HCT116 (cell line): ENCODE results near the gene EIF4G3. TPM values are rescaled to one million over a fixed set of nuclear protein-coding genes. Genes with fewer than 3 reads are reported as not detected.

ENCODE experiments used
- ATAC-seq: fragments of 200-7000 bp; cut with Tn5 transposase; 2 replicates; pipeline ENCODE4 v1.9.1; 2020; ENCODE audit warnings: mild to moderate bottlenecking, moderate library complexity
- BruUV-seq: library from RNA; stranded (reverse); fragments of 400-500 nt; replicated peaks from 2 replicates; lab custom pipeline; 2021; lab: Mats Ljungman, UMichigan
- CTCF ChIA-PET: fragments of 300-600 bp; sonication (Branson Sonifier 250); formaldehyde crosslinking; loops from one replicate; lab custom pipeline; 2021; ENCODE audit warnings: antibody characterized with exemption; lab: Charles Lee
- POLR2A ChIA-PET: fragments of 300-600, 350-600 bp; sonication (Branson Sonifier 250); formaldehyde crosslinking; loops from one replicate; lab custom pipeline; 2021; ENCODE audit warnings: antibody characterized with exemption; lab: Charles Lee
- RAD21 ChIA-PET, 2 experiments: fragments of 300-600 bp; sonication (Branson Sonifier 250); formaldehyde crosslinking; loops; one replicate each; lab custom pipeline; 2023; ENCODE audit warnings: low total read pairs in 2 of 2; ENCODE audit not compliant: uncharacterized antibody in 2 of 2, unreplicated experiment in 2 of 2, low non-redundant PET in 1 of 2; lab: Charles Lee
- DNase-seq: peaks from one replicate; pipeline ENCODE4 v3.0.0-alpha.2; 2010; ENCODE audit warnings: low read depth, low spot score
- H2AFZ ChIP-seq: fragments of 200-600 bp; shearing (Covaris generic), sonication (generic); 2 replicates; pipeline ENCODE4 v1.6.1; 2017; ENCODE audit warnings: low read depth, mixed run types, mixed read lengths, antibody characterized with exemption, low read length; ENCODE audit not compliant: poor library complexity, severe bottlenecking
- H3K27ac ChIP-seq: 2 replicates; pipeline ENCODE4 v1.5.1; 2012; ENCODE audit warnings: low read depth, low read length
- H3K27me3 ChIP-seq: fragments of 200-600 bp; sonication (generic); 2 replicates; pipeline ENCODE4 v1.6.1; 2016; ENCODE audit warnings: mixed run types, low read length, mixed read lengths; ENCODE audit not compliant: insufficient read depth
- H3K36me3 ChIP-seq, 2 experiments: fragments of 200-500 bp in 1 of 2; fragments of 200-600 bp in 1 of 2; sonication (Bioruptor generic) in 1 of 2; sonication (generic) in 1 of 2; 2 replicates each; pipeline versions ENCODE4 v1.5.1 to v1.6.1; 2014 to 2016; ENCODE audit warnings: low read length in 2 of 2, inconsistent platforms in 1 of 2, mixed read lengths in 1 of 2, mixed run types in 1 of 2; ENCODE audit not compliant: insufficient read depth in 2 of 2, control insufficient read depth in 1 of 2
- H3K4me1 ChIP-seq, 2 experiments: fragments of 200-600 bp in 1 of 2; sonication (generic) in 1 of 2; 2 replicates each; pipeline versions ENCODE4 v1.5.1 to v1.6.1; 2012 to 2017; ENCODE audit warnings: low read length in 2 of 2, inconsistent platforms in 1 of 2, mild to moderate bottlenecking in 1 of 2, mixed read lengths in 1 of 2, mixed run types in 1 of 2, moderate library complexity in 1 of 2; ENCODE audit not compliant: insufficient read depth in 2 of 2, control insufficient read depth in 1 of 2
- H3K4me2 ChIP-seq: fragments of 200-600 bp; sonication (generic); 2 replicates; pipeline ENCODE4 v1.6.1; 2017; ENCODE audit warnings: mixed run types, low read length, mixed read lengths
- H3K4me3 ChIP-seq, 2 experiments: fragments of 200-600 bp in 1 of 2; sonication (generic) in 1 of 2; replicated peaks in 1 of 2; 2 replicates each; pipeline ENCODE4 v1.5.1; 2011 to 2016; ENCODE audit warnings: low read length in 2 of 2, control low read depth in 1 of 2, low read depth in 1 of 2, mild to moderate bottlenecking in 1 of 2, mixed read lengths in 1 of 2, mixed run types in 1 of 2
- H3K79me2 ChIP-seq: fragments of 200-600 bp; sonication (generic); 2 replicates; pipeline ENCODE4 v1.6.1; 2017; ENCODE audit warnings: mild to moderate bottlenecking, mixed run types, low read length, moderate library complexity, mixed read lengths; ENCODE audit not compliant: insufficient read depth
- H3K9ac ChIP-seq: fragments of 200-600 bp; sonication (generic); 2 replicates; pipeline ENCODE4 v1.6.1; 2016; ENCODE audit warnings: low read length, mixed read lengths
- H3K9me2 ChIP-seq: fragments of 200-600 bp; sonication (generic), shearing (Covaris generic); 2 replicates; pipeline ENCODE4 v1.6.1; 2017; ENCODE audit warnings: mixed run types, mild to moderate bottlenecking, moderate library complexity; ENCODE audit not compliant: insufficient read depth
- H3K9me3 ChIP-seq, 2 experiments: fragments of 200-500 bp in 1 of 2; fragments of 200-600 bp in 1 of 2; sonication (Bioruptor generic) in 1 of 2; sonication (generic) in 1 of 2; 2 replicates each; pipeline ENCODE4 v1.6.1; 2014 to 2017; ENCODE audit warnings: low read length in 2 of 2, mixed read lengths in 2 of 2, inconsistent platforms in 1 of 2, low read depth in 1 of 2, mild to moderate bottlenecking in 1 of 2, mixed run types in 1 of 2, moderate library complexity in 1 of 2; ENCODE audit not compliant: control insufficient read depth in 1 of 2, insufficient read depth in 1 of 2
- H4K20me1 ChIP-seq: fragments of 200-600 bp; sonication (generic), shearing (Covaris generic); 2 replicates; pipeline ENCODE4 v1.6.1; 2017; ENCODE audit warnings: mixed run types, mild to moderate bottlenecking, moderate library complexity; ENCODE audit not compliant: insufficient read depth
- CBX3 ChIP-seq: IDR thresholded peaks from 2 replicates; pipeline ENCODE4 v1.6.1; 2012; ENCODE audit warnings: low read depth
- EGR1 ChIP-seq: IDR thresholded peaks from 2 replicates; pipeline ENCODE4 v1.6.1; 2012; ENCODE audit warnings: low read depth
- ELF1 ChIP-seq: IDR thresholded peaks from 2 replicates; pipeline ENCODE4 v1.6.1; 2012; ENCODE audit warnings: low read depth, borderline replicate concordance
- EZH2 ChIP-seq: fragments of 200-600 bp; sonication (generic); IDR thresholded peaks from 2 replicates; pipeline ENCODE4 v1.6.1; 2017; ENCODE audit warnings: antibody characterized with exemption, mixed run types
- FOSL1 ChIP-seq: IDR thresholded peaks from 2 replicates; pipeline ENCODE4 v1.6.1; 2012; ENCODE audit warnings: low read depth
- POLR2A ChIP-seq: IDR thresholded peaks from 2 replicates; pipeline ENCODE4 v1.7.0; 2011; ENCODE audit warnings: borderline replicate concordance; ENCODE audit not compliant: insufficient read depth, insufficient read length; ENCODE audit errors: extremely low read depth
- POLR2AphosphoS5 ChIP-seq: IDR thresholded peaks from 2 replicates; pipeline ENCODE4 v1.6.1; 2011; ENCODE audit warnings: mild to moderate bottlenecking, low read depth, low read length, moderate library complexity
- REST ChIP-seq: IDR thresholded peaks from 2 replicates; pipeline ENCODE4 v1.6.1; 2012; ENCODE audit warnings: low read depth
- SIN3A ChIP-seq: IDR thresholded peaks from 2 replicates; pipeline ENCODE4 v1.6.1; 2012; ENCODE audit warnings: low read depth
- SP1 ChIP-seq: IDR thresholded peaks from 2 replicates; pipeline ENCODE4 v1.6.1; 2012; ENCODE audit warnings: low read depth
- SRF ChIP-seq: IDR thresholded peaks from 2 replicates; pipeline ENCODE4 v1.6.1; 2012; ENCODE audit warnings: low read depth
- intact Hi-C: fragments of 100-400 bp; cut with micrococcal nuclease; formaldehyde crosslinking; loops from 2 replicates; pipeline ENCODE4 v1.10.0; 2022
- total RNA-seq: library from RNA; stranded (reverse); gene quantifications from one replicate; pipeline ENCODE4 v1.2.1, GENCODE V29; 2021; ENCODE audit not compliant: unreplicated experiment
- TF ChIP-seq, protein P1 (sequence below): IDR thresholded peaks from 2 replicates; pipeline ENCODE4 v1.6.1; 2012
- TF ChIP-seq, protein P2 (sequence below): IDR thresholded peaks from 2 replicates; pipeline ENCODE4 v1.6.1; 2011; ENCODE audit warnings: mild to moderate bottlenecking, low read length, moderate library complexity; ENCODE audit not compliant: insufficient replicate concordance; ENCODE audit errors: extremely low read depth
- TF ChIP-seq, protein P3 (sequence below), 3 experiments: fragments of 200-600 bp in 1 of 3; sonication (generic) in 1 of 3; IDR thresholded peaks in 2 of 3; conservative IDR thresholded peaks in 1 of 3; 2 replicates each; pipeline ENCODE4 v1.5.1; 2012 to 2017; ENCODE audit warnings: low read depth in 2 of 3, low read length in 2 of 3, antibody characterized with exemption in 1 of 3, borderline replicate concordance in 1 of 3, control low read depth in 1 of 3, mild to moderate bottlenecking in 1 of 3, mixed read lengths in 1 of 3, mixed run types in 1 of 3, moderate library complexity in 1 of 3; ENCODE audit not compliant: insufficient read depth in 1 of 3

Gene EIF4G3
- total RNA-seq, 1 experiment from 2014 or later, result 40.1 TPM

GRCh38 chr1:20921285-20921684 is 255.4 kb downstream of the EIF4G3 start:
- intact Hi-C loops, result no loop called here
- H3K9me2 ChIP-seq, result no peaks in the 10 kb centered on the region
- H3K27ac ChIP-seq, result no peak overlapping the region
- H3K4me1 ChIP-seq, result no peaks in the 10 kb centered on the region
- H3K4me3 ChIP-seq, result no peak overlapping the region
- CTCF ChIA-PET, result no interaction called here
- H4K20me1 ChIP-seq, result no peaks in the 10 kb centered on the region
- H3K79me2 ChIP-seq, result no peaks in the 10 kb centered on the region
- no peak for DNase-seq
- ATAC-seq, result no peak
- no peaks in the 10 kb centered on the region for H3K27me3 ChIP-seq
- TF ChIP-seq SP1, result no peak
- no peak for TF ChIP-seq POLR2AphosphoS5
- TF ChIP-seq EZH2, result no peak
- TF ChIP-seq, protein P1, sequence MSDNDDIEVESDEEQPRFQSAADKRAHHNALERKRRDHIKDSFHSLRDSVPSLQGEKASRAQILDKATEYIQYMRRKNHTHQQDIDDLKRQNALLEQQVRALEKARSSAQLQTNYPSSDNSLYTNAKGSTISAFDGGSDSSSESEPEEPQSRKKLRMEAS, result no peak
- TF ChIP-seq SRF, result no peak
- TF ChIP-seq, protein P2, sequence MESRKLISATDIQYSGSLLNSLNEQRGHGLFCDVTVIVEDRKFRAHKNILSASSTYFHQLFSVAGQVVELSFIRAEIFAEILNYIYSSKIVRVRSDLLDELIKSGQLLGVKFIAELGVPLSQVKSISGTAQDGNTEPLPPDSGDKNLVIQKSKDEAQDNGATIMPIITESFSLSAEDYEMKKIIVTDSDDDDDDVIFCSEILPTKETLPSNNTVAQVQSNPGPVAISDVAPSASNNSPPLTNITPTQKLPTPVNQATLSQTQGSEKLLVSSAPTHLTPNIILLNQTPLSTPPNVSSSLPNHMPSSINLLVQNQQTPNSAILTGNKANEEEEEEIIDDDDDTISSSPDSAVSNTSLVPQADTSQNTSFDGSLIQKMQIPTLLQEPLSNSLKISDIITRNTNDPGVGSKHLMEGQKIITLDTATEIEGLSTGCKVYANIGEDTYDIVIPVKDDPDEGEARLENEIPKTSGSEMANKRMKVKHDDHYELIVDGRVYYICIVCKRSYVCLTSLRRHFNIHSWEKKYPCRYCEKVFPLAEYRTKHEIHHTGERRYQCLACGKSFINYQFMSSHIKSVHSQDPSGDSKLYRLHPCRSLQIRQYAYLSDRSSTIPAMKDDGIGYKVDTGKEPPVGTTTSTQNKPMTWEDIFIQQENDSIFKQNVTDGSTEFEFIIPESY, result no peak
- no peak for TF ChIP-seq CBX3
- no peak for TF ChIP-seq SIN3A
- TF ChIP-seq, protein P3, sequence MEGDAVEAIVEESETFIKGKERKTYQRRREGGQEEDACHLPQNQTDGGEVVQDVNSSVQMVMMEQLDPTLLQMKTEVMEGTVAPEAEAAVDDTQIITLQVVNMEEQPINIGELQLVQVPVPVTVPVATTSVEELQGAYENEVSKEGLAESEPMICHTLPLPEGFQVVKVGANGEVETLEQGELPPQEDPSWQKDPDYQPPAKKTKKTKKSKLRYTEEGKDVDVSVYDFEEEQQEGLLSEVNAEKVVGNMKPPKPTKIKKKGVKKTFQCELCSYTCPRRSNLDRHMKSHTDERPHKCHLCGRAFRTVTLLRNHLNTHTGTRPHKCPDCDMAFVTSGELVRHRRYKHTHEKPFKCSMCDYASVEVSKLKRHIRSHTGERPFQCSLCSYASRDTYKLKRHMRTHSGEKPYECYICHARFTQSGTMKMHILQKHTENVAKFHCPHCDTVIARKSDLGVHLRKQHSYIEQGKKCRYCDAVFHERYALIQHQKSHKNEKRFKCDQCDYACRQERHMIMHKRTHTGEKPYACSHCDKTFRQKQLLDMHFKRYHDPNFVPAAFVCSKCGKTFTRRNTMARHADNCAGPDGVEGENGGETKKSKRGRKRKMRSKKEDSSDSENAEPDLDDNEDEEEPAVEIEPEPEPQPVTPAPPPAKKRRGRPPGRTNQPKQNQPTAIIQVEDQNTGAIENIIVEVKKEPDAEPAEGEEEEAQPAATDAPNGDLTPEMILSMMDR (IDR thresholded peaks at IDR 0.05 in 2 of 3, conservative IDR thresholded peaks at IDR 0.05 in 1 of 3; ENCODE audit: borderline replicate concordance in 1 of 3, insufficient read depth in 1 of 3, low read depth in 2 of 3, low read length in 2 of 3), result no peak
- no peak for TF ChIP-seq ELF1
- no peak for TF ChIP-seq EGR1
- TF ChIP-seq POLR2A, result no peak
- no peak for TF ChIP-seq FOSL1
- no peak for TF ChIP-seq REST
- H3K9me3 ChIP-seq, result no peaks in the 10 kb centered on the region
- no peak overlapping the region for H3K4me2 ChIP-seq
- no TSS peak for BruUV-seq
- H3K36me3 ChIP-seq, result no peaks in the 10 kb centered on the region
- H2AFZ ChIP-seq, result no peak overlapping the region
- POLR2A ChIA-PET, result no interaction called here
- no peak overlapping the region for H3K9ac ChIP-seq
- RAD21 ChIA-PET, result no interaction called here
